H1 (cell line): Measurements from ENCODE around the gene NKIRAS2. TPM values are rescaled to one million over a fixed set of nuclear protein-coding genes. Genes with fewer than 3 reads are reported as not detected.

ENCODE experiments used
- TAF1 ChIP-seq: IDR thresholded peaks from 2 replicates; pipeline ENCODE4 v1.6.1; 2011; ENCODE audit warnings: mild to moderate bottlenecking, low read depth, low read length
- polyA plus RNA-seq, 7 experiments: library from polyadenylated mRNA; depleted of rRNA in 3 of 7; stranded (reverse) in 5 of 7; unstranded in 2 of 7; fragments of >200 nt in 5 of 7; fragments of 200-250 nt in 2 of 7; gene quantifications; 1 replicate in 5 of 7; 2 replicates in 1 of 7; 4 replicates in 1 of 7; pipeline versions ENCODE4 v1.2.1 to v1.2.3, GENCODE V29; 2011 to 2013; ENCODE audit warnings: missing spikeins in 2 of 7, mixed read lengths in 2 of 7
- total RNA-seq: library from RNA; stranded (reverse); fragmentation: NEBNext Ultra II Directional; extraction: Animal tissue kit (Norgen Biotek cat#: 25700); gene quantifications from 2 replicates; pipeline ENCODE4 v1.2.1, GENCODE V29; 2021
- TF ChIP-seq, protein P1 (sequence below): IDR thresholded peaks from 2 replicates; pipeline ENCODE4 v1.6.1; 2011; ENCODE audit warnings: low read length, improper control_type of control experiment

NKIRAS2 gene
- total and polyA plus RNA-seq, 2 of the 8 experiments (the other 6 are each of a cell fraction or from before 2014, with no cell fraction given): 34.5 to 51.1 TPM

- TF ChIP-seq, protein P1, sequence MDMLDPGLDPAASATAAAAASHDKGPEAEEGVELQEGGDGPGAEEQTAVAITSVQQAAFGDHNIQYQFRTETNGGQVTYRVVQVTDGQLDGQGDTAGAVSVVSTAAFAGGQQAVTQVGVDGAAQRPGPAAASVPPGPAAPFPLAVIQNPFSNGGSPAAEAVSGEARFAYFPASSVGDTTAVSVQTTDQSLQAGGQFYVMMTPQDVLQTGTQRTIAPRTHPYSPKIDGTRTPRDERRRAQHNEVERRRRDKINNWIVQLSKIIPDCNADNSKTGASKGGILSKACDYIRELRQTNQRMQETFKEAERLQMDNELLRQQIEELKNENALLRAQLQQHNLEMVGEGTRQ: no peak
- no peak for TF ChIP-seq TAF1
Measured at GRCh38 chr17:42049834-42050392, 30.0 kb downstream of the NKIRAS2 start (continued).
